CD14-positive monocyte (primary cell): Measurements from ENCODE around the gene ALAS1. TPM values are rescaled to one million over a fixed set of nuclear protein-coding genes. Genes with fewer than 3 reads are reported as not detected.
A peak's percentile ranks its signal among the peaks of the same experiment; 100 is the strongest.

Experiments
- DNase-seq, 3 donors: peaks; one replicate each; pipeline ENCODE4 v3.0.0-alpha.2; 2011 to 2022
- H2AFZ ChIP-seq: 2 replicates; pipeline ENCODE4 v1.6.0; 2012; ENCODE audit warnings: mild to moderate bottlenecking, low read depth, low read length, inconsistent platforms; ENCODE audit not compliant: insufficient read depth, poor library complexity, severe bottlenecking
- H3K27ac ChIP-seq, 2 donors: 1 replicate in 1 of 2; 2 replicates in 1 of 2; pipeline ENCODE4 v1.5.1; 2012 to 2013; ENCODE audit warnings: low read length in 2 of 2, control low read depth in 1 of 2, inconsistent platforms in 1 of 2, low read depth in 1 of 2, mild to moderate bottlenecking in 1 of 2
- H3K27me3 ChIP-seq, 2 donors: one replicate each; pipeline versions ENCODE4 v1.6.0 to v1.6.1; 2011 to 2013; ENCODE audit warnings: low read length in 2 of 2; ENCODE audit not compliant: control insufficient read depth in 2 of 2, insufficient read depth in 2 of 2
- H3K36me3 ChIP-seq, 2 donors: replicated peaks in 1 of 2; 1 replicate in 1 of 2; 2 replicates in 1 of 2; pipeline versions ENCODE4 v1.5.1 to v1.6.1; 2012 to 2013; ENCODE audit warnings: low read length in 2 of 2, control low read depth in 1 of 2, inconsistent platforms in 1 of 2, mild to moderate bottlenecking in 1 of 2; ENCODE audit not compliant: insufficient read depth in 2 of 2, control insufficient read depth in 1 of 2
- H3K4me1 ChIP-seq, 2 donors: 1 replicate in 1 of 2; 2 replicates in 1 of 2; pipeline versions ENCODE4 v1.5.1 to v1.6.1; 2012 to 2013; ENCODE audit warnings: low read length in 2 of 2, control low read depth in 1 of 2, inconsistent platforms in 1 of 2, mild to moderate bottlenecking in 1 of 2, moderate library complexity in 1 of 2; ENCODE audit not compliant: insufficient read depth in 2 of 2, control insufficient read depth in 1 of 2
- H3K4me2 ChIP-seq: replicated peaks from 2 replicates; pipeline ENCODE3; 2012; ENCODE audit warnings: low read length, moderate library complexity, mild to moderate bottlenecking; ENCODE audit not compliant: poor library complexity, severe bottlenecking; ENCODE audit errors: extremely low read depth
- H3K4me3 ChIP-seq, 3 experiments: fragments of 200-600 bp in 1 of 3; sonication (generic) in 1 of 3; replicated peaks in 1 of 3; 1 replicate in 2 of 3; 2 replicates in 1 of 3; pipeline ENCODE4 v1.5.1; 2011 to 2013; ENCODE audit warnings: low read length in 3 of 3, mild to moderate bottlenecking in 3 of 3, control low read depth in 2 of 3, low read depth in 2 of 3, inconsistent platforms in 1 of 3, moderate library complexity in 1 of 3
- H3K79me2 ChIP-seq: 2 replicates; pipeline ENCODE4 v1.6.0; 2012; ENCODE audit warnings: mild to moderate bottlenecking, control low read depth, inconsistent platforms, low read length, moderate library complexity; ENCODE audit not compliant: insufficient read depth
- H3K9ac ChIP-seq: 2 replicates; pipeline ENCODE4 v1.6.0; 2017; ENCODE audit warnings: low read length, mild to moderate bottlenecking; ENCODE audit not compliant: insufficient read depth, poor library complexity, severe bottlenecking
- H3K9me3 ChIP-seq, 2 donors: replicated peaks in 1 of 2; 1 replicate in 1 of 2; 2 replicates in 1 of 2; pipeline versions ENCODE4 v1.5.1 to v1.6.1; 2012 to 2013; ENCODE audit warnings: low read length in 2 of 2, control low read depth in 1 of 2; ENCODE audit not compliant: control insufficient read depth in 1 of 2, insufficient read depth in 1 of 2
- H4K20me1 ChIP-seq: 2 replicates; pipeline ENCODE4 v1.6.0; 2012; ENCODE audit warnings: mild to moderate bottlenecking, low read length, control low read depth, moderate library complexity; ENCODE audit not compliant: insufficient read depth
- H3K27ac Mint-ChIP-seq, 7 donors: one replicate each; pipeline ENCODE4 v1.8.0; 2020; ENCODE audit warnings: mild to moderate bottlenecking in 7 of 7, mixed read lengths in 7 of 7, moderate library complexity in 6 of 7, inconsistent platforms in 2 of 7
- H3K27me3 Mint-ChIP-seq, 3 donors: one replicate each; pipeline ENCODE4 v1.8.0; 2021 to 2022; ENCODE audit warnings: low read depth in 3 of 3, mild to moderate bottlenecking in 3 of 3, mixed read lengths in 3 of 3, moderate library complexity in 3 of 3, inconsistent platforms in 1 of 3
- H3K36me3 Mint-ChIP-seq, 2 donors: one replicate each; pipeline ENCODE4 v1.8.0; 2020; ENCODE audit warnings: mixed read lengths in 2 of 2, inconsistent platforms in 1 of 2, mild to moderate bottlenecking in 1 of 2
- H3K4me1 Mint-ChIP-seq: one replicate; pipeline ENCODE4 v1.8.0; 2020; ENCODE audit warnings: mild to moderate bottlenecking, mixed read lengths
- H3K4me3 Mint-ChIP-seq, 2 donors: one replicate each; pipeline ENCODE4 v1.8.0; 2020; ENCODE audit warnings: mild to moderate bottlenecking in 2 of 2, mixed read lengths in 2 of 2, moderate library complexity in 1 of 2
- H3K9me3 Mint-ChIP-seq, 7 donors: one replicate each; pipeline ENCODE4 v1.8.0; 2020 to 2022; ENCODE audit warnings: mixed read lengths in 7 of 7, mild to moderate bottlenecking in 6 of 7, moderate library complexity in 6 of 7, inconsistent platforms in 2 of 7
- WGBS: methylation state at CpG from one replicate; pipeline ENCODE4 v1.1.5; 2013; ENCODE audit warnings: missing lambda C conversion rate; ENCODE audit not compliant: insufficient coverage; 5-methylcytosine and 5-hydroxymethylcytosine counted together
- intact Hi-C, 2 donors: fragments of 100-400 bp; cut with micrococcal nuclease; formaldehyde crosslinking; loops; one replicate each; pipeline versions ENCODE4 v1.15.0 to v1.15.1; 2023
- polyA plus RNA-seq, 3 donors: library from polyadenylated mRNA; depleted of rRNA in 1 of 3; unstranded in 2 of 3; stranded (reverse) in 1 of 3; fragments of 300-500 nt in 2 of 3; fragments of >200 nt in 1 of 3; fragmentation: Illumina TruSeq in 2 of 3; gene quantifications; 1 replicate in 2 of 3; 2 replicates in 1 of 3; pipeline ENCODE4 v1.2.3, GENCODE V29; 2012 to 2021
- TF ChIP-seq, protein P1 (sequence below): fragments of 200-600 bp; IDR thresholded peaks from one replicate; pipeline ENCODE4 v1.8.0; 2022; ENCODE audit warnings: antibody characterized with exemption, mild to moderate bottlenecking

ALAS1 gene
- polyA plus RNA-seq, 3 donors: 20.9 to 84.7 (median 38.7) TPM

DNA sequence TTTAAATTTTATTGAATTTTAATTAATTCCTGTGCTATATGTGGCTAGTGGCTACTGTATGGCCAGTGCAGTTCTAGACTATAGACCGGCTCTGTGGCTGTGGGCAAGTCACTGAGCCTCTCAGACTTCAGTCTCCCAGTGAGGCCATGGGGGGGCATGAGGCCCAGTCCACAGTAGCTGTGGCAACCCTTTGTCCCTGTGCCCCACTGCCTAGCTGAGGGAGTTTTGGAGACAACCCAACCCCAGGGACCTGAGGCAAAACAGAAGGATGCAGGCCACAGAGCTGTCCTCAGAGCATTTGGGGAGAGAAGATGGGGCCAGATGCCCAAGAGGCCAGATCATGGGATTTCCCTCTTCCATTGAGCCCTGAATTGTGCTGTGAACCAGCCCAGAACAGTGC is 24.9 kb upstream of the ALAS1 start:
- TF ChIP-seq, protein P1, sequence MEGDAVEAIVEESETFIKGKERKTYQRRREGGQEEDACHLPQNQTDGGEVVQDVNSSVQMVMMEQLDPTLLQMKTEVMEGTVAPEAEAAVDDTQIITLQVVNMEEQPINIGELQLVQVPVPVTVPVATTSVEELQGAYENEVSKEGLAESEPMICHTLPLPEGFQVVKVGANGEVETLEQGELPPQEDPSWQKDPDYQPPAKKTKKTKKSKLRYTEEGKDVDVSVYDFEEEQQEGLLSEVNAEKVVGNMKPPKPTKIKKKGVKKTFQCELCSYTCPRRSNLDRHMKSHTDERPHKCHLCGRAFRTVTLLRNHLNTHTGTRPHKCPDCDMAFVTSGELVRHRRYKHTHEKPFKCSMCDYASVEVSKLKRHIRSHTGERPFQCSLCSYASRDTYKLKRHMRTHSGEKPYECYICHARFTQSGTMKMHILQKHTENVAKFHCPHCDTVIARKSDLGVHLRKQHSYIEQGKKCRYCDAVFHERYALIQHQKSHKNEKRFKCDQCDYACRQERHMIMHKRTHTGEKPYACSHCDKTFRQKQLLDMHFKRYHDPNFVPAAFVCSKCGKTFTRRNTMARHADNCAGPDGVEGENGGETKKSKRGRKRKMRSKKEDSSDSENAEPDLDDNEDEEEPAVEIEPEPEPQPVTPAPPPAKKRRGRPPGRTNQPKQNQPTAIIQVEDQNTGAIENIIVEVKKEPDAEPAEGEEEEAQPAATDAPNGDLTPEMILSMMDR: no peak
- Histone ChIP-seq H2AFZ (no peak overlapping the region), H3K79me2 (no peaks in the 10 kb centered on the region), H3K9ac (no peak overlapping the region), H4K20me1 (no peaks in the 10 kb centered on the region), H3K27ac (no peak overlapping the region), H3K4me3 (no peak overlapping the region), H3K36me3 (no peaks in the 10 kb centered on the region), H3K4me2 (no peak overlapping the region), H3K27me3 (no peaks in the 10 kb centered on the region), H3K4me1 (peaks cover 25 to 26% of the 10 kb centered on the region in 2 donors), H3K9me3 (no peaks in the 10 kb centered on the region)
- no peak for DNase-seq
- 100% methylated on average over 1 of the region's 1 CpG for WGBS
- Mint-ChIP-seq H3K27ac (peak overlapping the region in 3 of 7 donors; percentile 6 to 12 (median 8)), H3K9me3 (peaks cover 0 to 2% (median 0%) of the 10 kb centered on the region in 7 donors), H3K4me1 (peaks cover 30% of the 10 kb centered on the region), H3K4me3 (no peak overlapping the region), H3K27me3 (peaks cover 0 to 6% (median 2%) of the 10 kb centered on the region in 3 donors), H3K36me3 (peaks cover 3 to 7% of the 10 kb centered on the region in 2 donors)
- intact Hi-C loops: no loop called here

DNA sequence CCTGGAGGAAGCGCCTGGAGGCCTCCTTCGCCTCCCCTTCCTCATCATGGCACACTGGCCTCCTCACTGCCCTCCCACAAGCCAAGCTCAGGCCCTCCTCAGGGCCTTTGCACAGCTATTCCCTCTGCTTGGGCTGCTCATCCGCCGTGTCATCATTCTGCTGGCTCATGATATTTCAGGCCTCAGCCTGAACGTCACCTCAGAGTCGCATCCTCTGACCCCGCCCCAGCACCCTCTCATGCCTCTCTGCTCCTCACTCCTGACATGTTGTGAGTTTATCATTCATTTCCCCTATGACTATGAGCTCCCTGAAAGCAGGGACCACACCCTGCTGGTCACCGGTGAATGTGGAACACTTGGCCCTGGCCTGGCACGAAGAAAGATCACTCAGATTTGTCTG is 23.1 kb upstream of the ALAS1 start:
- Mint-ChIP-seq H3K4me3 (peak overlapping the region in 1 of 2 donors; percentile 40), H3K36me3 (peaks cover 3 to 7% of the 10 kb centered on the region in 2 donors), H3K27ac (peak overlapping the region; percentile 76 to 95 (median 89)), H3K4me1 (peaks cover 36% of the 10 kb centered on the region), H3K27me3 (peaks cover 1 to 8% (median 2%) of the 10 kb centered on the region in 3 donors), H3K9me3 (peaks cover 0 to 2% (median 0%) of the 10 kb centered on the region in 7 donors)
- Histone ChIP-seq H3K79me2 (no peaks in the 10 kb centered on the region), H3K4me1 (peaks cover 29 to 30% of the 10 kb centered on the region in 2 donors), H4K20me1 (no peaks in the 10 kb centered on the region), H3K27ac (peak overlapping the region; percentile 70 to 92), H3K9me3 (no peaks in the 10 kb centered on the region), H3K36me3 (no peaks in the 10 kb centered on the region), H3K9ac (peak overlapping the region; percentile 1), H3K4me2 (no peak overlapping the region), H3K4me3 (no peak overlapping the region), H2AFZ (peak overlapping the region; percentile 7), H3K27me3 (no peaks in the 10 kb centered on the region)
- TF ChIP-seq, protein P1: no peak
- peak; percentile 82 to 93 (median 92) for DNase-seq
- WGBS: 43% methylated on average over 6 of the region's 9 CpGs
- intact Hi-C loops: no loop called here
